ENCODE results near the gene ATP8A1.
"Not testable (repeated sequence)": the region's sequence is repeated elsewhere in the genome, so short reads cannot be mapped to it uniquely, and the experiment has no call there.

GRCh38 chr4:42701780-42702179 lies 44.9 kb upstream of the ATP8A1 start:
- TF ChIP-seq POLR2AphosphoS5 (IDR thresholded peaks at IDR 0.05; ENCODE audit: borderline replicate concordance, low read depth, low read length); EZH2 (IDR thresholded peaks at IDR 0.05); FOXP2 (optimal IDR thresholded peaks at IDR 0.05; ENCODE audit: control extremely low read depth, extremely low read length, insufficient read depth): not testable (repeated sequence)
